GM12873 (cell line): ENCODE results near the gene SLC41A3.

ENCODE experiments used
- TF ChIP-seq, protein P1 (sequence below): IDR thresholded peaks from 2 replicates; pipeline ENCODE4 v1.5.1; 2012; ENCODE audit warnings: low read depth, mild to moderate bottlenecking, moderate library complexity, low read length, control low read depth; ENCODE audit not compliant: insufficient read depth; ENCODE audit errors: missing control alignments

Gene SLC41A3

GRCh38 chr3:126108676-126109050, 24.7 kb upstream of the SLC41A3 start:
- TF ChIP-seq, protein P1, sequence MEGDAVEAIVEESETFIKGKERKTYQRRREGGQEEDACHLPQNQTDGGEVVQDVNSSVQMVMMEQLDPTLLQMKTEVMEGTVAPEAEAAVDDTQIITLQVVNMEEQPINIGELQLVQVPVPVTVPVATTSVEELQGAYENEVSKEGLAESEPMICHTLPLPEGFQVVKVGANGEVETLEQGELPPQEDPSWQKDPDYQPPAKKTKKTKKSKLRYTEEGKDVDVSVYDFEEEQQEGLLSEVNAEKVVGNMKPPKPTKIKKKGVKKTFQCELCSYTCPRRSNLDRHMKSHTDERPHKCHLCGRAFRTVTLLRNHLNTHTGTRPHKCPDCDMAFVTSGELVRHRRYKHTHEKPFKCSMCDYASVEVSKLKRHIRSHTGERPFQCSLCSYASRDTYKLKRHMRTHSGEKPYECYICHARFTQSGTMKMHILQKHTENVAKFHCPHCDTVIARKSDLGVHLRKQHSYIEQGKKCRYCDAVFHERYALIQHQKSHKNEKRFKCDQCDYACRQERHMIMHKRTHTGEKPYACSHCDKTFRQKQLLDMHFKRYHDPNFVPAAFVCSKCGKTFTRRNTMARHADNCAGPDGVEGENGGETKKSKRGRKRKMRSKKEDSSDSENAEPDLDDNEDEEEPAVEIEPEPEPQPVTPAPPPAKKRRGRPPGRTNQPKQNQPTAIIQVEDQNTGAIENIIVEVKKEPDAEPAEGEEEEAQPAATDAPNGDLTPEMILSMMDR, result no peak

GRCh38 chr3:126107957-126108675, 24.2 kb upstream of the SLC41A3 start:
- TF ChIP-seq, protein P1, result no peak

DNA sequence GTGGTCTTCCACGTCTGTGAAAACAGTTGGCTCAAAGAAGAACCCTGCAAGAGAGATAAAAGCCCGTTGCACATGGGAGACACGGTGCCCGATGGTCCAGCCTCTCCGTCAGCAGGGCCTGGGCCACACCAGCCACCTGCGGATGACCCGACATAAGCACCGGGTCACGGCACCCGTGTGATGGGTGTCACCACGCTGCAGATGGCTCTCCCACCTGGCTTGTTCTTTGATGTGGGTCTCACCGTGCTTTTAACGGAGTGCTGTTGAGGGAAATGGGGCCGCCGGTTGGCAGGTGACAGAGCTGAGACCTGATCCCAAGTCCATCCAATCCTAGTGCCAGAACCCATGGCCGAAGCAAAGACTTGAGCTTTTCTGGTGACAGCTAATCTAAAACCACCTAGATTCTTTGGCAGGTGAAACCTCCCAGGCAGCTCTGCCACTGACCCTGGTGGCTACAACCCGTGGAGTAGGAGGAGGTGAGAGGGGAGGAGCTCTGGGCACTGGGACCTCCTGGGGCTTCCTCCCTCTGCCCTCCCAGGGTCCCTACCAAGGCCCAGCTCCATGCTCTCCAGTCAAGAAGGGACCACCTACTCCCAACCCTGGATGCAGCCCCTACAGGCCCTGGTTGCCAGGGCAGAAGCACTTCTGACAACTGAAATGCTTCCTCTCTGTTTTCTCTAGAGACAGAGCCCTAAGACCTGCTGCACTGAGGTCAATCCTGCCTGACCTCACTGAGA, 23.4 kb upstream of the SLC41A3 start:
- TF ChIP-seq, protein P1, result no peak

DNA sequence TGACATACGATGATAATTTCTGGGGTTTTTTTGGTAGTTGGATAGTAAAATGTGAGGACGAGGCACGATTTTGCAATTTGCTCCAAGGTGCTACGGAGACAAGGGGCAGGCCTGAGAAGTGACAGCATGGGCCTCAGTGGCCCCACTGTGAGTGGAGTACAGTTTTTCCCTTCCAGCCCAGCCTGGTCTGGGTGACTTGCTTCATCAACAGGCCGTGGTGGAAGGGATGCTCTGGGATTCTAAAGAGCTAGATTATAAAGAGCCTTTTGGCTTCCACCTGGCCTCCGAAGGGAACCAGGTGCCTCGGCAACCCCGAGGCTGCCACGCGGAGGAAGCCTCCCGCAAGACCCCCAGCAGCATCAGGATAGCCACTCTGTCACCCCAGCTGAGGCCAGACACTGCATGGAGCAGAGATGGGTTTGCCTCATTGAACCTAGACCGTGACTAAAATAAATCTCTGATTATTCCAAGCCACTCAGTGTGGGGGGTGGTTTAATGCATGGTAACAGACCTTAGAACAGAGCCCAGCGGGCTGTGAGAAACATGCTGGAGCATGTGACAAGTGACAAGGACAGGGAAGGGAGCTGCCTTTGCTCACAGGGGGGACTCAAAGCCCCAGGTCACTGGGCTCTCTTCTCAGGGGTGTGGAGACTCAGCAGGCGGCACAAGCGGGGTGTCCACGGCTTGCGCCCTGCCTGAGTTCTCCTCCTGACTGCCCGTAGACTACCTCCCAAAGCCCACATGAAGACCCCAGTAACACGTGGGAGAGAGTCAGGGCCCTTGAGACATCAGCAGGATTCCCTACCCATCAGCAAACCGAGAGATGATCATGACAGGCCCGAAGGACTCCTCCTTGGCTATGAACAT, 22.6 kb upstream of the SLC41A3 start:
- TF ChIP-seq, protein P1, result no peak

- TF ChIP-seq, protein P1, result no peak
Measured at GRCh38 chr3:126105691-126106187, 21.8 kb upstream of the SLC41A3 start.

- TF ChIP-seq, protein P1, result no peak
Measured at GRCh38 chr3:126104742-126105605, 21.1 kb upstream of the SLC41A3 start.
